Endothelial cell of umbilical vein (primary cell): ENCODE measurements around the gene MALSU1. TPM values are rescaled to one million over a fixed set of nuclear protein-coding genes. Genes with fewer than 3 reads are reported as not detected.

Experiments
- BruUV-seq: library from RNA; stranded (reverse); fragments of 400-500 nt; replicated peaks from 2 replicates; lab custom pipeline; 2021; lab: Mats Ljungman, UMichigan
- CTCF ChIA-PET: fragments of 300-600, 350-600 bp; sonication (Branson Sonifier 250); formaldehyde crosslinking; loops from one replicate; lab custom pipeline; 2021; ENCODE audit warnings: antibody characterized with exemption, inconsistent platforms; lab: Charles Lee
- POLR2A ChIA-PET: fragments of 300-600, 350-600 bp; sonication (Branson Sonifier 250); formaldehyde crosslinking; loops from one replicate; lab custom pipeline; 2021; ENCODE audit warnings: antibody characterized with exemption, inconsistent platforms; lab: Charles Lee
- DNase-seq: peaks from one replicate; pipeline ENCODE4 v3.0.0-alpha.2; 2011; ENCODE audit warnings: low read depth, low spot score
- FAIRE-seq: peaks from 2 replicates; lab custom pipeline; 2011; peaks lifted over from hg19 to GRCh38; lab: Jason Lieb, UNC
- H2AFZ ChIP-seq: 2 replicates; pipeline ENCODE4 v1.6.0; 2012; ENCODE audit warnings: low read depth, low read length, control low read depth, inconsistent platforms
- H3K27ac ChIP-seq: 2 replicates; pipeline ENCODE4 v1.5.1; 2011; ENCODE audit warnings: low read depth, mild to moderate bottlenecking, control low read depth, low read length, moderate library complexity; ENCODE audit not compliant: insufficient read depth
- H3K27me3 ChIP-seq, 2 experiments: 2 replicates each; pipeline versions ENCODE4 v1.6.0 to v1.6.1; 2011; ENCODE audit warnings: low read length in 2 of 2, mixed read lengths in 1 of 2; ENCODE audit not compliant: control insufficient read depth in 2 of 2, insufficient read depth in 2 of 2
- H3K36me3 ChIP-seq, 2 experiments: 2 replicates in 1 of 2; 3 replicates in 1 of 2; pipeline ENCODE4 v1.5.1; 2011; ENCODE audit warnings: low read length in 2 of 2, mild to moderate bottlenecking in 1 of 2, moderate library complexity in 1 of 2; ENCODE audit not compliant: control insufficient read depth in 2 of 2, insufficient read depth in 2 of 2; ENCODE audit errors: extremely low read depth in 1 of 2
- H3K4me1 ChIP-seq: 3 replicates; pipeline ENCODE4 v1.5.1; 2011; ENCODE audit warnings: mild to moderate bottlenecking, low read length; ENCODE audit not compliant: control insufficient read depth, insufficient read depth; ENCODE audit errors: extremely low read depth
- H3K4me2 ChIP-seq: 2 replicates; pipeline ENCODE4 v1.6.1; 2011; ENCODE audit warnings: low read length, control low read depth, mixed read lengths; ENCODE audit not compliant: insufficient read depth
- H3K4me3 ChIP-seq, 3 experiments: fragments of 200-600 bp in 1 of 3; sonication (generic), shearing (Covaris generic) in 1 of 3; replicated peaks in 1 of 3; 2 replicates each; pipeline ENCODE4 v1.5.1; 2011 to 2016; ENCODE audit warnings: control low read depth in 3 of 3, low read length in 3 of 3, mild to moderate bottlenecking in 2 of 3, inconsistent platforms in 1 of 3, low read depth in 1 of 3, moderate library complexity in 1 of 3; ENCODE audit not compliant: insufficient read depth in 1 of 3
- H3K79me2 ChIP-seq: 2 replicates; pipeline ENCODE4 v1.6.0; 2012; ENCODE audit warnings: low read length, inconsistent platforms; ENCODE audit not compliant: control insufficient read depth, insufficient read depth
- H3K9ac ChIP-seq: replicated peaks from 2 replicates; pipeline ENCODE3; 2011; ENCODE audit warnings: low read length, control low read depth; ENCODE audit not compliant: insufficient read depth; ENCODE audit errors: extremely low read depth
- H3K9me1 ChIP-seq: replicated peaks from 3 replicates; pipeline ENCODE4 v1.6.0; 2011; ENCODE audit warnings: mild to moderate bottlenecking, low read length; ENCODE audit not compliant: control insufficient read depth, insufficient read depth; ENCODE audit errors: extremely low read depth
- H3K9me3 ChIP-seq: replicated peaks from 2 replicates; pipeline ENCODE4 v1.5.1; 2012; ENCODE audit warnings: low read length, inconsistent platforms; ENCODE audit not compliant: control insufficient read depth, insufficient read depth
- H4K20me1 ChIP-seq: replicated peaks from 2 replicates; pipeline ENCODE3; 2011; ENCODE audit warnings: mild to moderate bottlenecking, low read length; ENCODE audit not compliant: control insufficient read depth, insufficient read depth; ENCODE audit errors: extremely low read depth
- CTCF ChIP-seq, 2 donors: IDR thresholded peaks; 1 replicate in 1 of 2; 2 replicates in 1 of 2; pipeline ENCODE4 v1.5.1; 2011; ENCODE audit warnings: low read length in 2 of 2, mild to moderate bottlenecking in 2 of 2, moderate library complexity in 2 of 2, control low read depth in 1 of 2, inconsistent platforms in 1 of 2, low read depth in 1 of 2; ENCODE audit not compliant: insufficient read depth in 1 of 2; ENCODE audit errors: extremely low read depth in 1 of 2
- EZH2 ChIP-seq: IDR thresholded peaks from 2 replicates; pipeline ENCODE4 v1.6.1; 2012; ENCODE audit warnings: borderline replicate concordance, low read depth, mild to moderate bottlenecking, moderate library complexity, low read length, inconsistent platforms; ENCODE audit not compliant: severe bottlenecking
- FOS ChIP-seq: IDR thresholded peaks from 2 replicates; pipeline ENCODE4 v1.6.1; 2011; ENCODE audit warnings: mild to moderate bottlenecking, low read length, moderate library complexity, borderline replicate concordance; ENCODE audit not compliant: insufficient read depth
- GATA2 ChIP-seq: IDR thresholded peaks from 2 replicates; pipeline ENCODE4 v1.7.0; 2011; ENCODE audit warnings: low read depth, mild to moderate bottlenecking, moderate library complexity, mixed read lengths, low read length; ENCODE audit not compliant: insufficient read length, insufficient read depth
- JUN ChIP-seq: IDR thresholded peaks from 2 replicates; pipeline ENCODE4 v1.6.1; 2011; ENCODE audit warnings: borderline replicate concordance, low read depth; ENCODE audit not compliant: insufficient read length, insufficient read depth
- MAX ChIP-seq: IDR thresholded peaks from 2 replicates; pipeline ENCODE4 v1.6.1; 2011; ENCODE audit not compliant: insufficient read depth, insufficient read length
- MYC ChIP-seq: IDR thresholded peaks from one replicate; pipeline ENCODE4 v1.6.1; 2011; ENCODE audit warnings: mild to moderate bottlenecking, low read depth, low read length
- POLR2A ChIP-seq: IDR thresholded peaks from 2 replicates; pipeline ENCODE4 v1.6.1; 2012; ENCODE audit warnings: low read depth, mild to moderate bottlenecking, control low read depth, low read length
- POLR2AphosphoS5 ChIP-seq: IDR thresholded peaks from 2 replicates; pipeline ENCODE4 v1.6.1; 2012; ENCODE audit warnings: low read depth, mild to moderate bottlenecking, control low read depth, low read length, moderate library complexity; ENCODE audit not compliant: insufficient read depth
- dilution Hi-C: fragments of 300-500 bp; cut with MboI; formaldehyde crosslinking; loops from one replicate; pipeline ENCODE4 v1.15.0; 2019; ENCODE audit warnings: low sequenced_read_pairs; ENCODE audit not compliant: extremely low pct_ligation_motif_present
- intact Hi-C: fragments of 100-400 bp; cut with micrococcal nuclease; formaldehyde crosslinking; loops from one replicate; pipeline ENCODE4 v1.10.0; 2022
- polyA plus RNA-seq, 4 experiments: library from polyadenylated mRNA; depleted of rRNA in 3 of 4; stranded (reverse) in 3 of 4; unstranded in 1 of 4; fragments of >200 nt; gene quantifications; 2 replicates each; pipeline versions ENCODE4 v1.2.1 to v1.2.3, GENCODE V29; 2011 to 2012; ENCODE audit warnings: missing spikeins in 1 of 4
- total RNA-seq: library from RNA; stranded (reverse); gene quantifications from 2 replicates; pipeline ENCODE4 v1.2.3, GENCODE V29; 2021

The MALSU1 gene
- total and polyA plus RNA-seq, 2 donors (not counting 3 experiments of a cell fraction or from before 2014, with no cell fraction given) = 62.6 to 68.0 TPM

GRCh38 chr7:23347682-23348180 is 48.6 kb downstream of the MALSU1 start:
- Histone ChIP-seq H3K9ac (peak overlapping the region; percentile 75), H3K27ac (peak overlapping the region; percentile 88), H3K27me3 (no peaks in the 10 kb centered on the region), H3K4me3 (peak overlapping the region; percentile 27 to 67 (median 61)), H2AFZ (no peak overlapping the region), H4K20me1 (no peaks in the 10 kb centered on the region), H3K36me3 (peaks cover under 1 to 18% of the 10 kb centered on the region in 2 experiments), H3K4me2 (peak overlapping the region; percentile 97), H3K79me2 (peaks cover 55% of the 10 kb centered on the region), H3K4me1 (peaks cover 80% of the 10 kb centered on the region), H3K9me3 (no peaks in the 10 kb centered on the region), H3K9me1 (no peaks in the 10 kb centered on the region)
- dilution Hi-C loops (no loop called here), intact Hi-C loops (loop anchor here (1.0 to 2.0 kb wide), 3 partner anchors 13 to 123 kb away; partner anchors contain the start of genes IGF2BP3 and MALSU1)
- POLR2A ChIA-PET = interaction anchor here (0.6 to 1.4 kb wide), 3 partner anchors 10 to 48 kb away, joined by 3 to 5 read pairs (median 4); no protein-coding TSS in a partner anchor
- no peak for TF ChIP-seq GATA2
- peak; percentile 92 for TF ChIP-seq JUN
- no peak for TF ChIP-seq CTCF (IDR thresholded peaks at IDR 0.05; ENCODE audit: extremely low read depth in 1 of 2, insufficient read depth in 1 of 2, low read depth in 1 of 2, low read length in 2 of 2)
- TF ChIP-seq EZH2 = no peak
- peak; percentile 62 for TF ChIP-seq POLR2AphosphoS5
- peak; percentile 44 for TF ChIP-seq POLR2A
- TF ChIP-seq MYC = no peak
- TF ChIP-seq MAX = no peak
- TF ChIP-seq FOS = peak; percentile 92
- CTCF ChIA-PET = interaction anchor here (0.8 to 7.6 kb wide), 12 partner anchors 9 to 120 kb away, joined by 3 to 67 read pairs (median 3); no protein-coding TSS in a partner anchor
- peak; percentile 88 for DNase-seq
- FAIRE-seq = peak; percentile 93
- no TSS peak for BruUV-seq
